Subcutaneous abdominal adipose tissue (tissue), 5 donors: Measurements from ENCODE around the gene AKAP7.

Experiments
- H3K27ac ChIP-seq: one replicate; pipeline ENCODE4 v1.7.0; 2013; ENCODE audit warnings: low read depth, mild to moderate bottlenecking, inconsistent platforms, low read length, moderate library complexity
- H3K27me3 ChIP-seq, 5 donors: one replicate each; pipeline ENCODE4 v1.7.0; 2013; ENCODE audit warnings: low read length in 5 of 5, inconsistent platforms in 1 of 5; ENCODE audit not compliant: control insufficient read depth in 5 of 5, insufficient read depth in 4 of 5
- H3K36me3 ChIP-seq, 5 donors: one replicate each; pipeline ENCODE4 v1.7.0; 2013; ENCODE audit warnings: low read length in 5 of 5; ENCODE audit not compliant: control insufficient read depth in 5 of 5, insufficient read depth in 5 of 5
- H3K4me1 ChIP-seq, 5 donors: one replicate each; pipeline ENCODE4 v1.7.0; 2013; ENCODE audit warnings: low read length in 5 of 5, mild to moderate bottlenecking in 3 of 5, moderate library complexity in 1 of 5; ENCODE audit not compliant: control insufficient read depth in 5 of 5, insufficient read depth in 5 of 5
- H3K4me3 ChIP-seq, 5 donors: one replicate each; pipeline ENCODE4 v1.7.0; 2013; ENCODE audit warnings: low read length in 5 of 5, low read depth in 1 of 5
- H3K9ac ChIP-seq, 5 donors: one replicate each; pipeline ENCODE4 v1.7.0; 2013; ENCODE audit warnings: low read length in 5 of 5, mild to moderate bottlenecking in 4 of 5, moderate library complexity in 3 of 5
- H3K9me3 ChIP-seq, 5 donors: one replicate each; pipeline ENCODE4 v1.7.0; 2013; ENCODE audit warnings: low read length in 5 of 5; ENCODE audit not compliant: control insufficient read depth in 5 of 5
- donor health status: healthy.
- donor health status: healthy.
- donor health status: healthy.
- donor health status: healthy.
- donor health status: healthy.

The AKAP7 gene

DNA sequence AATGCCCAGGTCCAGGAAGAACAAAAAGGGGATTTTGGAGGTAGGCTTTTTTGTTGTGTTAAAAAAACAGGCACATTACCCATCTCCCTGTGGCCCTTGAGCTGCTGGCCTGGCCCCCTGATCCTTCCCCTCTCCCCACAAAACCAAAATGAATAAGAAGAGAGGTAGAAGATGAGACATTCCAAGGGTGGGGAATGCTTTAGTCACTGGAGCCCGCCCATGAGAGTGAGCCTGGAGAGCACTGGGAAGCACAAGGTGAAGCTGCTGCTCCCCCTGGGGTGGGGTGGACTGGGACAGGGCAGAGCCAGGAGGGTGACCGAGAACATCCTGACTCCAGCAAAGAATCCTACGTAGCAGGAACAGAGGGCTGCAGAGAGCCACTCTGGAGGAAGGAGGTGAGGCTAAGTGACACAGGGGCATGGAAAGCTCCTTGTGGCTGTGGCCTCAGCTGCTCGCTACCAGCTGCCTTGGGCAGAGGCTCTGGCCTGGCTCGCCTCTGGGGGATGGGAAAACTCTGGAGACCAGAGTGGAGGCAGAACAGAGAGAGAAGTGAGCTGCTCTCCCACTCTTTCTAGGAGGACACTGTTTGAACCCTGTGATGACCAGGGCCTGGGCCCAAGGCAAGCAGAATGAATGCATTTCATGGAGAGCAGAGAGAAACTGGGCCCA, 48.3 kb downstream of the AKAP7 start:
- Histone ChIP-seq H3K4me1 (peaks cover 0 to 4% (median 0%) of the 10 kb centered on the region in 5 donors), H3K36me3 (peaks cover 9 to 32% (median 25%) of the 10 kb centered on the region in 5 donors), H3K9ac (no peak overlapping the region), H3K4me3 (no peak overlapping the region), H3K27me3 (no peaks in the 10 kb centered on the region), H3K27ac (no peak overlapping the region), H3K9me3 (no peaks in the 10 kb centered on the region)

- no peaks in the 10 kb centered on the region for H3K27me3 ChIP-seq
- peaks cover 0 to 10% (median 0%) of the 10 kb centered on the region in 5 donors for H3K4me1 ChIP-seq
- H3K27ac ChIP-seq: no peak overlapping the region
- H3K9ac ChIP-seq: no peak overlapping the region
- no peak overlapping the region for H3K4me3 ChIP-seq
- H3K36me3 ChIP-seq: peaks cover 0 to 6% (median 3%) of the 10 kb centered on the region in 5 donors
- H3K9me3 ChIP-seq: peaks cover 0 to 10% (median 3%) of the 10 kb centered on the region in 5 donors
Observed at GRCh38 chr6:131191590-131191989, 56.3 kb downstream of the AKAP7 start.

DNA sequence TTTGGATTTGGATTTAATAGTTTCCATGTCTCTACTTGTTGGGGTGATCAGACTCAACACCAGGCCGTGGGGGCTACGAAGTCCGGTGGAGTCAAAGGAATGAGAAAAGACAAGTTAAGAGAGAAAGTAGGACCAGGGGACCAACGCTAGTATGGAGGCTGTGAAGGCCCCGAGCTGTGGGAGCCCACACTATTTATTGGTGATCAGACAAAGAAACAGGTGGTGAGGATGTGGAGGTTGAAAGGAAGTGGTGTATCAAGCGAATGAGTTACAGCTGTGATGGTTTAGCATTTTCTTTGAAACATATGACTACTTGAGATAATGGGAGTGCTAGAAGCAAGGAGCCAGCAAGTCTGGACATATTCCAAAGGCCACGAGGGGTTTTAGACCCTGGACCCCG, 62.4 kb downstream of the AKAP7 start:
- Histone ChIP-seq H3K36me3 (peaks cover 0 to 16% (median 7%) of the 10 kb centered on the region in 5 donors), H3K9ac (no peak overlapping the region), H3K9me3 (peaks cover 0 to 6% (median 0%) of the 10 kb centered on the region in 5 donors), H3K27me3 (no peaks in the 10 kb centered on the region), H3K4me1 (peaks cover 0 to 7% (median 0%) of the 10 kb centered on the region in 5 donors), H3K27ac (no peak overlapping the region), H3K4me3 (no peak overlapping the region)

DNA sequence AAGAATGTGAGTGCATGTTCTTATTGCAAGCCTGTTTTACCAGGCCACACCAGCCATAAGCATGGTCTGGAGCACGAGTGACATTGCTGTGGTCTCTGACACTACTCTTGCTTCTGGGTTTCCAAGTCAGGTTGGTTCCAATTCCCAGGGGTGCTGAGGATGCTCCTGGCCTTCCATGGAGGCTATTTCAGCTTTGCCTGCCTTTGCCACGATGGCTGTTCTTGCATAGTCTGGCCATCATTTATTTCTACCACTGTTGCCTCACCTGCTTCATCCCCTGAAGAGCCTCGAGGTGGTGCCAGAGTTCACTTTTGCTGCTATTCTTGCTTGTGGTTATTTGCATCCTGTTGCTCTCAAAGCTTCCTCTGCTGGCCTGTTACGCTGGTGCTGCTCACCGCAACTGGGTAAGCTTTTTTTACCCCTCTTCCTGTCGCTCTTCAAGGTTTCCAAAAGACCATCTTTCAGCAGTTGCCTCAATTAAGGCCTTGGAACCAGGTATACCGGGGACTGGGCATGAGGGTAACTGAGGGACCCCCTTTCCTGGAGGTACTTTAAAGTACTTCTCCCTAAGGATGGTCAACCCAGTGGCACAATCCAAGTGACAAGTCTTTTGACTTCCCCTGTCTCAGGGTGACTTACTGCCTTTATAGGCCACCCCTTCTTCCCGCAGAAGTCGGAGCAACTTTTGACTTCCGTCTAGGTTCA, 64.5 kb downstream of the AKAP7 start:
- Histone ChIP-seq H3K4me3 (no peak overlapping the region), H3K4me1 (peaks cover 0 to 7% (median 0%) of the 10 kb centered on the region in 5 donors), H3K9me3 (no peaks in the 10 kb centered on the region), H3K27me3 (no peaks in the 10 kb centered on the region), H3K36me3 (peaks cover 0 to 16% (median 7%) of the 10 kb centered on the region in 5 donors), H3K9ac (no peak overlapping the region), H3K27ac (no peak overlapping the region)

- Histone ChIP-seq H3K27ac (no peak overlapping the region), H3K4me3 (no peak overlapping the region), H3K36me3 (peaks cover 0 to 6% (median 0%) of the 10 kb centered on the region in 5 donors), H3K4me1 (no peaks in the 10 kb centered on the region), H3K27me3 (no peaks in the 10 kb centered on the region), H3K9ac (no peak overlapping the region), H3K9me3 (no peaks in the 10 kb centered on the region)
Observed at GRCh38 chr6:131205481-131206244, 70.4 kb downstream of the AKAP7 start.

GRCh38 chr6:131206463-131207251, 71.4 kb downstream of the AKAP7 start:
- Histone ChIP-seq H3K4me1 (no peaks in the 10 kb centered on the region), H3K4me3 (no peak overlapping the region), H3K27ac (no peak overlapping the region), H3K36me3 (peaks cover 0 to 6% (median 0%) of the 10 kb centered on the region in 5 donors), H3K27me3 (no peaks in the 10 kb centered on the region), H3K9ac (no peak overlapping the region), H3K9me3 (no peaks in the 10 kb centered on the region)

GRCh38 chr6:131208787-131209186, 73.5 kb downstream of the AKAP7 start:
- no peak overlapping the region for H3K27ac ChIP-seq
- H3K4me3 ChIP-seq: no peak overlapping the region
- no peaks in the 10 kb centered on the region for H3K9me3 ChIP-seq
- peaks cover 0 to 4% (median 0%) of the 10 kb centered on the region in 5 donors for H3K4me1 ChIP-seq
- H3K9ac ChIP-seq: no peak overlapping the region
- H3K27me3 ChIP-seq: no peaks in the 10 kb centered on the region
- peaks cover 0 to 6% (median 0%) of the 10 kb centered on the region in 5 donors for H3K36me3 ChIP-seq

DNA sequence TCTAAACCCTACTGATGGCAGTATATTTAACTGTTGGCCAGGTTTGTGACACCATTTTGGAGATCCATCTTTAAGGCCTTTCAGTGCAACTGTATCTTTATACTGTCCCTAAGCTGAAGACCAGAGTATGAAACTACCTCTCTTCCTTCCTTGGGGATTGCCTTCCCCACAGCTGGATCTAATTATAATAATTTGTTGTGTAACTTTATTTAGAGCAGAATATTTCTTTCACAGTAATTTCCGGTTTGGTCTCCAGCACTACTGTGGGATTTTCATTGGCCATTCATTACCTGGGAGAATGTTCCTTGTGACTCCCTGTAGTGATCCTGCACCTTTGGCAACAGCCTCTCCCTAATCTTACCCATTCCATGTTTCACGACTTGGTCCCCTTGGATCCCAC, 75.2 kb downstream of the AKAP7 start:
- H3K36me3 ChIP-seq: peaks cover 0 to 6% (median 0%) of the 10 kb centered on the region in 5 donors
- H3K27ac ChIP-seq: no peak overlapping the region
- H3K9ac ChIP-seq: no peak overlapping the region
- no peaks in the 10 kb centered on the region for H3K27me3 ChIP-seq
- H3K4me1 ChIP-seq: peaks cover 0 to 12% (median 0%) of the 10 kb centered on the region in 5 donors
- H3K9me3 ChIP-seq: no peaks in the 10 kb centered on the region
- H3K4me3 ChIP-seq: no peak overlapping the region

DNA sequence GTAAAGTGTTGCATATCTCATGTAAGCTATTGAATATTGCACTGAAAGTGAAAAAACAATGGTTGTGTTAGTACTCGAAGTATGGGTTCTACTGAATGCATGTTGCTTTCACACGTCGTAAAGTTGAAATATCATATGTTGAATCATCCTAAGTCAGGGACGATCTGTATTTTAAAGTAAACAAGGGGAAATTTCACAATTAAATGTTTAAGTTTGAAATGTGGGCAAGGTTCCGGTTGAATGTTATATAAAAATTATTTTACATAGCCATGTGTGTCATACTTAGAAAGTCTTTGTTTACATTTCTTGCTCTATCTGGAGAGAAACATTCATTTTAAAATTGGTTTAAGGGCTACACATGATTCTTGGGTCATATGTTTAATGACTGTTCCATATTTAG, 76.8 kb downstream of the AKAP7 start:
- Histone ChIP-seq H3K27ac (no peak overlapping the region), H3K4me3 (no peak overlapping the region), H3K4me1 (peaks cover 0 to 16% (median 0%) of the 10 kb centered on the region in 5 donors), H3K27me3 (no peaks in the 10 kb centered on the region), H3K9ac (no peak overlapping the region), H3K9me3 (no peaks in the 10 kb centered on the region), H3K36me3 (peaks cover 0 to under 1% (median 0%) of the 10 kb centered on the region in 5 donors)
